Keratinocyte (primary cell): Measurements from ENCODE around the gene CS. TPM values are rescaled to one million over a fixed set of nuclear protein-coding genes. Genes with fewer than 3 reads are reported as not detected.

Experiments
- DNase-seq: peaks from one replicate; pipeline ENCODE4 v3.0.0-alpha.2; 2011; ENCODE audit warnings: low read depth, missing footprints, low spot score
- FAIRE-seq: peaks from 2 replicates; lab custom pipeline; 2011; peaks lifted over from hg19 to GRCh38; lab: Jason Lieb, UNC
- H2AFZ ChIP-seq: 2 replicates; pipeline ENCODE4 v1.6.0; 2012; ENCODE audit warnings: low read length, control low read depth, inconsistent platforms; ENCODE audit not compliant: control insufficient read depth
- H3K27ac ChIP-seq: 2 replicates; pipeline ENCODE4 v1.5.1; 2011; ENCODE audit warnings: low read length; ENCODE audit not compliant: control insufficient read depth, insufficient read depth
- H3K27me3 ChIP-seq: 3 replicates; pipeline ENCODE4 v1.6.0; 2011; ENCODE audit warnings: low read length; ENCODE audit not compliant: control insufficient read depth, insufficient read depth; ENCODE audit errors: extremely low read depth
- H3K36me3 ChIP-seq, 2 experiments: 2 replicates in 1 of 2; 3 replicates in 1 of 2; pipeline ENCODE4 v1.5.1; 2011; ENCODE audit warnings: low read length in 2 of 2, mild to moderate bottlenecking in 1 of 2; ENCODE audit not compliant: control insufficient read depth in 2 of 2, insufficient read depth in 2 of 2; ENCODE audit errors: extremely low read depth in 1 of 2
- H3K4me1 ChIP-seq: 3 replicates; pipeline ENCODE4 v1.5.1; 2011; ENCODE audit warnings: low read length; ENCODE audit not compliant: control insufficient read depth, insufficient read depth; ENCODE audit errors: extremely low read depth
- H3K4me2 ChIP-seq: 3 replicates; pipeline ENCODE4 v1.6.0; 2011; ENCODE audit warnings: low read depth, low read length; ENCODE audit not compliant: control insufficient read depth, insufficient read depth; ENCODE audit errors: extremely low read depth
- H3K4me3 ChIP-seq, 3 experiments: fragments of 200-600 bp in 1 of 3; sonication (generic) in 1 of 3; 2 replicates in 2 of 3; 3 replicates in 1 of 3; pipeline ENCODE4 v1.5.1; 2011 to 2016; ENCODE audit warnings: low read length in 3 of 3, mild to moderate bottlenecking in 3 of 3, control low read depth in 2 of 3, inconsistent platforms in 1 of 3, low read depth in 1 of 3, mixed read lengths in 1 of 3, mixed run types in 1 of 3, moderate library complexity in 1 of 3; ENCODE audit not compliant: control insufficient read depth in 2 of 3, insufficient read depth in 2 of 3; ENCODE audit errors: extremely low read depth in 1 of 3
- H3K79me2 ChIP-seq: 2 replicates; pipeline ENCODE4 v1.6.0; 2012; ENCODE audit warnings: low read length; ENCODE audit not compliant: control insufficient read depth, insufficient read depth
- H3K9ac ChIP-seq: 3 replicates; pipeline ENCODE4 v1.6.0; 2011; ENCODE audit warnings: low read length; ENCODE audit not compliant: control insufficient read depth, insufficient read depth; ENCODE audit errors: extremely low read depth
- H3K9me1 ChIP-seq: 3 replicates; pipeline ENCODE4 v1.6.0; 2011; ENCODE audit warnings: low read length; ENCODE audit not compliant: control insufficient read depth, insufficient read depth; ENCODE audit errors: extremely low read depth
- H3K9me3 ChIP-seq: 2 replicates; pipeline ENCODE4 v1.5.1; 2012; ENCODE audit warnings: low read depth, low read length; ENCODE audit not compliant: control insufficient read depth
- H4K20me1 ChIP-seq: 3 replicates; pipeline ENCODE4 v1.6.0; 2011; ENCODE audit warnings: low read length; ENCODE audit not compliant: control insufficient read depth, insufficient read depth; ENCODE audit errors: extremely low read depth
- CTCF ChIP-seq, 3 experiments: IDR thresholded peaks in 1 of 3; conservative IDR thresholded peaks in 1 of 3; optimal IDR thresholded peaks in 1 of 3; 2 replicates in 2 of 3; 3 replicates in 1 of 3; pipeline versions ENCODE3 to v1.5.1; 2011; ENCODE audit warnings: low read length in 3 of 3, mild to moderate bottlenecking in 3 of 3, moderate library complexity in 2 of 3, control low read depth in 1 of 3, inconsistent platforms in 1 of 3; ENCODE audit not compliant: insufficient read depth in 2 of 3; ENCODE audit errors: extremely low read depth in 1 of 3
- EZH2 ChIP-seq: IDR thresholded peaks from one replicate; pipeline ENCODE4 v1.6.1; 2012; ENCODE audit warnings: inconsistent platforms, mild to moderate bottlenecking, low read length, moderate library complexity
- dilution Hi-C: fragments of 300-500 bp; cut with MboI; formaldehyde crosslinking; loops from one replicate; pipeline ENCODE4 v1.7.0; 2020; ENCODE audit warnings: low sequenced_read_pairs; ENCODE audit not compliant: extremely low pct_ligation_motif_present
- polyA plus RNA-seq, 5 experiments: library from polyadenylated mRNA; depleted of rRNA in 3 of 5; stranded (reverse) in 3 of 5; stranded (forward) in 1 of 5; unstranded in 1 of 5; fragments of >200 nt; gene quantifications; 1 replicate in 1 of 5; 2 replicates in 3 of 5; 3 replicates in 1 of 5; pipeline versions ENCODE4 v1.2.1 to v1.2.3, GENCODE V29; 2011 to 2012; ENCODE audit warnings: missing spikeins in 2 of 5, low read depth in 1 of 5, low replicate concordance in 1 of 5

Gene CS
- polyA plus RNA-seq, 1 donor (not counting 4 experiments of a cell fraction or from before 2014, with no cell fraction given) = 105 TPM

DNA sequence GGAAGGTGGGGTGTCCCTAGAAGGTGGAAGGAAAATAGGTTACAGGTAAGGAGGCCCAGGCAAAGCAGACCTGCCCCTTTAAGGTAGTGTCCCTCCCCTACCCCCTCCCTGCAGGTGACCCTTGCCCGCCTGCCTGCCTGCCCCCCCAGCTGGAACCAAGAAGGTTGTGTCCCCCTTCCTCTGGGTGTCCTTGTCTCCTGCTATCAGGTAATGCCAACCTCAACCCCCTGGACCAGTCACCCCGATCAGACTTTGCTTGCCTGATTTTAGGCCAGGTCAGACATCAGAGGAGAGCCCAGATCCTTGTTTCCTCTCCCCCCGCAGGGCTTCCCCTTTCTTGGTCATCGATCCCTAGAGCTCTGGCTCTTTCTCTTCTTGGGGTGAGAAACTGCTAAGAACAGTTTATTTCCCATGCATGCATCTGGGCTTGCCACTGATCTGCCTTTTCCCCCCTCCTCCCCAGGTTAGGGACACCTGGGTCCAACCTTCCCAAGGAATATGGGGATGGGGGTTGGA lies 70.2 kb downstream of the CS start, which contains the start of gene SLC39A5:
SLC39A5 (plus strand) TSS at position 136 of the 516 bp plus-strand sequence. CDS start 1,224 bp downstream, outside the sequence.
- no peak for DNase-seq
- Histone ChIP-seq H3K4me2 (no peak within 1 kb of the TSS), H3K36me3 (peaks cover 0 to 4% of the 10 kb centered on the region in 2 experiments), H3K79me2 (no peaks in the 10 kb centered on the region), H3K27ac (no peak within 1 kb of the TSS), H3K9me3 (no peaks in the 10 kb centered on the region), H4K20me1 (no peaks in the 10 kb centered on the region), H3K9me1 (no peaks in the 10 kb centered on the region), H3K4me1 (peaks cover 3% of the 10 kb centered on the region), H3K4me3 (no peak within 1 kb of the TSS), H2AFZ (no peak within 1 kb of the TSS), H3K27me3 (no peaks in the 10 kb centered on the region), H3K9ac (no peak within 1 kb of the TSS)
- FAIRE-seq = no peak
- dilution Hi-C loops = no loop called here
- TF ChIP-seq EZH2 = no peak
- no peak for TF ChIP-seq CTCF (optimal IDR thresholded peaks at IDR 0.05 in 1 of 3, IDR thresholded peaks at IDR 0.05 in 1 of 3, conservative IDR thresholded peaks at IDR 0.05 in 1 of 3; ENCODE audit: extremely low read depth in 1 of 3, insufficient read depth in 2 of 3, low read length in 3 of 3)

DNA sequence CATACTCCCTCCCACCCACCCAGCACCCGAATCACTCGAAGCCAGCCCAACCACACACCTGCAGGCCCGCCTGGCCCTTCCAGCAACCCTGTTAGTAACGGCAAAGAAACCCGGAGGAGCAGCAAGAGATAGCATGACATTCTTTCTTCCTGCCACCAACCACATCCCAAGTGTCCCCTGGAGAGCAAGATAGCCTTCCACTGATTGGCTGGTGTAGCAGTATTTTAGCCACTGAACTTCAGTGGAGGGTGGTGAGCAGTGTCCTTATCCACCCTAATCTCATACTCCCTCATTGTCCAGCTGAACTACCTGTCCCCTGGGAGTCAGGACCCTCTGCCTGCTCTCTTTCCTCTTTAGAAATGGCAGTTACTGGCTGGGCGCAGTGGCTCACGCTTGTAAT lies 71.0 kb downstream of the CS start:
- H3K36me3 ChIP-seq = peaks cover 0 to 4% of the 10 kb centered on the region in 2 experiments
- dilution Hi-C loops = no loop called here
- H2AFZ ChIP-seq = no peak overlapping the region
- FAIRE-seq = no peak
- H3K4me1 ChIP-seq = peaks cover 8% of the 10 kb centered on the region
- H3K79me2 ChIP-seq = peaks cover 4% of the 10 kb centered on the region
- no peak overlapping the region for H3K9ac ChIP-seq
- H3K27ac ChIP-seq = no peak overlapping the region
- H3K9me1 ChIP-seq = no peaks in the 10 kb centered on the region
- no peaks in the 10 kb centered on the region for H3K27me3 ChIP-seq
- no peaks in the 10 kb centered on the region for H3K9me3 ChIP-seq
- TF ChIP-seq CTCF (optimal IDR thresholded peaks at IDR 0.05 in 1 of 3, IDR thresholded peaks at IDR 0.05 in 1 of 3, conservative IDR thresholded peaks at IDR 0.05 in 1 of 3; ENCODE audit: extremely low read depth in 1 of 3, insufficient read depth in 2 of 3, low read length in 3 of 3) = no peak
- no peak for TF ChIP-seq EZH2
- H3K4me2 ChIP-seq = no peak overlapping the region
- H3K4me3 ChIP-seq = no peak overlapping the region
- no peak for DNase-seq
- no peaks in the 10 kb centered on the region for H4K20me1 ChIP-seq
